Skin of body (tissue), 2 donors: ENCODE results near the gene RBM11. TPM values are rescaled to one million over a fixed set of nuclear protein-coding genes. Genes with fewer than 3 reads are reported as not detected.

Experiments used
- DNase-seq: peaks from one replicate; lab custom pipeline; 2025; lab: John Stamatoyannopoulos, UW
- total RNA-seq: library from RNA; depleted of rRNA; stranded (reverse); fragments of >200 nt; gene quantifications from one replicate; pipeline ENCODE4 v1.2.3, GENCODE V29; 2014

RBM11 gene
- total RNA-seq, 1 donor from 2014 or later: 0.30 TPM

DNA sequence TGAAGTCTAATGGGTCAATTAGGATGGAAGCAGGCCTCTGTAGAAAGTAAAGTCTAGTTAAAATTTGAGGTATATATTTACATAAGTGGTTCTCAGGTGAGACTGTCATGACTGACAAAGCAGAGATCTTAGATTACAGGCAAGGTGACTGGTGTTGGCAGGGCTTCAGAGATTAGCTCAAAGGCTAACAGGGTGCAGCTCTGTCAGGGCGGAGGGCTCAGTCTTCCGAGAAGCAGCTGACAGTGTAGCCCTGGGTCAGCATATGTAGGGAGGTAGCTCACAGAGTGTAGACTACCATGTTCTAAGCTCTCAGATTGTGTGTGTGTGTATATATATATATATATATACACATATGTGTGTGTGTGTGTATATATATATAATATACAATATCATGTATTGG is 54.7 kb downstream of the RBM11 start:
- DNase-seq: no peak

DNA sequence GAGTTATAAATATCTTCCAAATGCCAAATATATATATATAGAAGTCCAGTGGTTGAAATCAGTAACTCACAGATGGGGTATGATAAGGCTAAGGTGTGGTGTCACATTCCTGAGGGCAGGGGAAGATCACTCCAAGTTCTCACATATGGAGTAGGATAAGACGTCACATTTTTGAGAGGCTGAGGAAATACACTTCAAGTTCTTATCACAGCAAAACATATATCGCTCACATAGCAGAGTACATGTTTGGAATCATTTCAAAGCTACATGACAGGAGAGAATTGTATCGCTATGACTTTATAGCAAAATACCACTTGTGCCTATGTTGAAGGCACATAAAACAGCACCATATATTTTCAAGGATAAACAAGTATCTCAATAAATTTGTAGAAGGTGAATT is 55.1 kb downstream of the RBM11 start:
- DNase-seq: no peak

DNA sequence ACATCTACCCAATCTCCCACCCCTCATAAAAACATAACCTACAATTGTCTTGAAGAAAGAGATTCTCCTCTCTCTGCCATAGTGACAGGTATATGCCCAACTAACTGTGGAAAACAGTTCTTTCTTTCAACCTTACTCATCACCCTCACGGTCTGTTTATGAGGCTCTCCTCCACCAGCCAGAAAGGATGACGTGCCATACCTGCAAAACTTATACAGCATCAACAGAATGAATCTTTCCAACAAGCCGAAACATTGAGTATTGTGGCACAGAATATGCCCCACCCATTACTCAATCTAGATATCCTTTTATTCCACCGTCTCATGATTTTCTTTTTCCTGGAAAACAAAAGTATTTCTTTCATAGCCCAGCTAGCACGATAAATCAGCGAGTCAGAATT is 55.7 kb downstream of the RBM11 start:
- no peak for DNase-seq

DNA sequence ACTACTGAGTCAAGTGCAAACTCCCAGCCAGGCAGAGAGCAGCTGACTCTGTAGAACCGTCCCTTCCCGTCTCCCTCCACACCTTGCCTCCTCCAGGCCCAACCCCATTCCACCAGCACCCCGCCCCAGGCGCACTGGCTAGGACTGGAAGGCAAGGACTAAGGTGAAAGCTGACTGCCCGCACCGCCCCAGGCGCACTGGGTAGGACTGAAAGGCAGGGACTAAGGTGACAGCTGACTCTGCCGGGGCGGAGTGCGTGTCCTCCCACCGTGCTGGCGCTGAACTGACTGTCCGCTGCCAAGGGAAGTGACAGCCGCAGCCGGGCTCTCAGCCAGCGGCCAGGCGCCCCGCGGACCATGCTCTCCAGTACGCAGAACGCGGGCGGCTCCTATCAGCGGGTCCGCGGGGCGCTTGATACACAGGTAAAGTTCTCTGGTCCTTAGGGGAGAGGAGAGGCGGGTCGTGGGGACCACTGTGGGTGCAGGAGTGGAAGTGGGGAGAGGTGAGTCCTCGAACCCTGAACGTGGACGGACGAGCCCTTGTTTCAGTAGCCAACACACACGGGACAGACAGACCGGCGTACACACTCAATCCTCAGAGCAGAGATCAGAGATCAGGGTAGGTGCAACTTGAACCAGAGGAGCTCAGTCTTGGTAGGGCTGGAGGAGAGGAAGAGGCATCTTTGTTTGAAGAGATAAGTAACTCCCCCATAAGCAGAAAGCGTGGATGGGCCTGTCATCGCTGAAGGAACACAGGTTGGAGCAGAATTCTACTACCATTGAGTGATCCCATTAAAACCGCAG is 58.0 kb downstream of the RBM11 start:
- DNase-seq: no peak

DNA sequence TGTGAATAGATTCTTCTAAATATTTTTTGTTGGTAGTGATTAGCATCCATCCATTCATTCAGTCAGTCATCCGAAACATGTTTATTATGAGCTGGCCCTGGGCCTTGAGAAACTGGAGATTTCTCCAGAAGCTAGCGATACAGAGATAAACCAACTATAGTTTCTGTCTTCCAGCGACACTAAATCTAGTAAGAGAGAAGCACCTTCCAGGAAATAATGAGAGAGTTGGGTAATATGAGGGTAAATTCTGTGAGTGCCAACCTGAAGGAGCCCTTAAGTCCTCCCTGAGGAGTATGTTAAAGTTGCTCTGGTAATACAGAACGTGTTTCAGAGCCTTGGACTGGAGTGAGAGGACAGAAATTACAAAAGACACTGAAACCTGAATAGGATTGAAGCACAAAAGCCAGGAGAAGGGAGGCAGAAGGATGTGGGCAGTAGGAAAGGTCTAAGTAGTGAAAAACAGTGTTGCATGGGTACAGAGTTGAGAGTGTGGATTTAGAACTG is 59.8 kb downstream of the RBM11 start:
- DNase-seq: no peak

Other genes with a start within 250 kb of the RBM11 start
- gene LIPI, start 5.2 kb upstream of the RBM11 start, total RNA-seq: not detected
- 31.2 TPM for gene HSPA13, start 167.0 kb downstream of the RBM11 start, total RNA-seq